Large intestine (tissue), 12 donors: Measurements from ENCODE around the gene VSIR. TPM values are rescaled to one million over a fixed set of nuclear protein-coding genes. Genes with fewer than 3 reads are reported as not detected.

ENCODE experiments used
- DNase-seq, 2 donors: peaks; one replicate each; pipeline versions ENCODE4 v3.0.0 to v3.0.0-alpha.2; 2013
- H3K27ac ChIP-seq: one replicate; pipeline ENCODE4 v1.5.1; 2013; ENCODE audit warnings: low read length
- H3K27me3 ChIP-seq: 2 replicates; pipeline ENCODE4 v1.6.1; 2013; ENCODE audit warnings: low read length; ENCODE audit not compliant: control insufficient read depth, insufficient read depth
- H3K36me3 ChIP-seq: 2 replicates; pipeline ENCODE4 v1.6.1; 2013; ENCODE audit warnings: low read length; ENCODE audit not compliant: control insufficient read depth, insufficient read depth
- H3K4me1 ChIP-seq: one replicate; pipeline ENCODE4 v1.6.1; 2013; ENCODE audit warnings: low read length; ENCODE audit not compliant: control insufficient read depth, insufficient read depth
- H3K4me3 ChIP-seq: one replicate; pipeline ENCODE4 v1.5.1; 2013; ENCODE audit warnings: low read length
- H3K9me3 ChIP-seq: one replicate; pipeline ENCODE4 v1.6.1; 2013; ENCODE audit warnings: mild to moderate bottlenecking, low read depth, low read length, moderate library complexity; ENCODE audit not compliant: control insufficient read depth
- WGBS: methylation state at CpG from one replicate; pipeline ENCODE4 v1.1.5; 2013; ENCODE audit warnings: low lambda C conversion rate; ENCODE audit not compliant: insufficient coverage; 5-methylcytosine and 5-hydroxymethylcytosine counted together
- long read RNA-seq, 11 donors: transcript quantifications; one replicate each; lab custom pipeline, GENCODE V29; 2026
- polyA plus RNA-seq: library from polyadenylated mRNA; unstranded; fragments of 120-200 nt; gene quantifications from one replicate; pipeline ENCODE4 v1.2.1, GENCODE V29; 2013

Gene VSIR
- polyA plus RNA-seq = 47.9 TPM
- long read RNA-seq, donor 1, full-length matches to known transcripts = 10 of 10 reads
- long read RNA-seq, donor 1, partial matches to known transcripts = 0 of 10 reads
- long read RNA-seq, donor 1, other reads (novel, unspliced or antisense) = 0 of 10 reads
- long read RNA-seq, donor 2, full-length matches to known transcripts = 9 of 9 reads
- long read RNA-seq, donor 2, partial matches to known transcripts = 0 of 9 reads
- long read RNA-seq, donor 2, other reads (novel, unspliced or antisense) = 0 of 9 reads
- long read RNA-seq, donor 3 = 0 reads
- long read RNA-seq, donor 4 = 0 reads
- long read RNA-seq, donor 5, full-length matches to known transcripts = 7 of 7 reads
- long read RNA-seq, donor 5, partial matches to known transcripts = 0 of 7 reads
- long read RNA-seq, donor 5, other reads (novel, unspliced or antisense) = 0 of 7 reads
- long read RNA-seq, donor 6, full-length matches to known transcripts = 17 of 31 reads
- long read RNA-seq, donor 6, partial matches to known transcripts = 14 of 31 reads
- long read RNA-seq, donor 6, other reads (novel, unspliced or antisense) = 0 of 31 reads
- long read RNA-seq, donor 7, full-length matches to known transcripts = 7 of 7 reads
- long read RNA-seq, donor 7, partial matches to known transcripts = 0 of 7 reads
- long read RNA-seq, donor 7, other reads (novel, unspliced or antisense) = 0 of 7 reads
- long read RNA-seq, donor 8, full-length matches to known transcripts = 23 of 23 reads
- long read RNA-seq, donor 8, partial matches to known transcripts = 0 of 23 reads
- long read RNA-seq, donor 8, other reads (novel, unspliced or antisense) = 0 of 23 reads
- long read RNA-seq, donor 9, full-length matches to known transcripts = 7 of 7 reads
- long read RNA-seq, donor 9, partial matches to known transcripts = 0 of 7 reads
- long read RNA-seq, donor 9, other reads (novel, unspliced or antisense) = 0 of 7 reads
- long read RNA-seq, donor 10, full-length matches to known transcripts = 10 of 10 reads
- long read RNA-seq, donor 10, partial matches to known transcripts = 0 of 10 reads
- long read RNA-seq, donor 10, other reads (novel, unspliced or antisense) = 0 of 10 reads
- long read RNA-seq, donor 11, full-length matches to known transcripts = 9 of 9 reads
- long read RNA-seq, donor 11, partial matches to known transcripts = 0 of 9 reads
- long read RNA-seq, donor 11, other reads (novel, unspliced or antisense) = 0 of 9 reads

GRCh38 chr10:71773221-71773971, at the start of gene VSIR:
Gene VSIR (minus strand): TSS chr10:71773520. CDS start chr10:71773439, 81 bp downstream.
- Histone ChIP-seq H3K9me3 (no peaks in the 10 kb centered on the region), H3K27me3 (no peaks in the 10 kb centered on the region), H3K4me3 (peak within 1 kb of the TSS; percentile 80), H3K27ac (peak within 1 kb of the TSS; percentile 58), H3K4me1 (peaks cover 50% of the 10 kb centered on the region), H3K36me3 (no peaks in the 10 kb centered on the region)
- no CpG with 5 or more reads among the region's 55 CpGs for WGBS
- peak; percentile 85 to 91 for DNase-seq

DNA sequence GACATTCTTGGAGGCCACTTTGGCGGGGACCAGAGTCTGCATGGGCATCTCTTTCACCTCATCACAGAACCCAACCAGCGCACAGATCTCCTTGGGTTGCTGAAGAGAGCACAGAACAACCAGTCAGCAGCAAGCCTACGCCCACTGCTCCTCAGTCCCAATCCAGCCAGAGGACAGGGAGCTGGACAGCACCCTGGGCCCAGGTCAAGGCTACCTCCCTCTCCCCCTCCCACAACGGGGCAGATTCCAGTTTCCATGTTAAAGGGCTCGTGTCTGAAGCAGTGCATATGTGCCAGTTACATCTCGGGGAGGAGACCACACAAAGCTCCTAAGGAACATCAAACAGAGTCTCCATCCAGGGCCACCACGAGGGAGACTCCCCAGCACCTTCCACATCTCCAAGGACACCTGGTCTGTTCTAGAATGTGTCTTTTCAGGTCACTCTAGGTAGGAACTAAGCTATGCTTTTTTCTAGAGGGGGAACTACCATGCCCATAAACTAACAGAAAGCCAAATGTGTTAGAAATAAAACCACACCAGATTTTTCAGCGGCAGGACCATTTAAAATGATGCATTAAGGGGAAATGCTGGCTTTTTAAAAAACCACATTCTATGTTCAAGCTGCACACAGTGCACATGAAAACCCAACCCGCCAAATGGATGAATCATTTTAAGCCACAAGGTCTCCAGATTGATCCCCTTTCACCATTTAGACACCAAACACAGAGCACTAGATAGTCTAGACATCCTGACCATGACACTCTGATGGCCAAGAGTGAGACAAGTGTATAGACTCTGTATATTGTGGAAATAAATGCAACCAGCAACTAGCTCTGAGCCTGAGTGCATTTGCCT, 48.8 kb upstream of the VSIR start:
- Histone ChIP-seq H3K36me3 (peaks cover 97% of the 10 kb centered on the region), H3K4me1 (no peaks in the 10 kb centered on the region)
- no CpG with 5 or more reads among the region's 9 CpGs for WGBS

DNA sequence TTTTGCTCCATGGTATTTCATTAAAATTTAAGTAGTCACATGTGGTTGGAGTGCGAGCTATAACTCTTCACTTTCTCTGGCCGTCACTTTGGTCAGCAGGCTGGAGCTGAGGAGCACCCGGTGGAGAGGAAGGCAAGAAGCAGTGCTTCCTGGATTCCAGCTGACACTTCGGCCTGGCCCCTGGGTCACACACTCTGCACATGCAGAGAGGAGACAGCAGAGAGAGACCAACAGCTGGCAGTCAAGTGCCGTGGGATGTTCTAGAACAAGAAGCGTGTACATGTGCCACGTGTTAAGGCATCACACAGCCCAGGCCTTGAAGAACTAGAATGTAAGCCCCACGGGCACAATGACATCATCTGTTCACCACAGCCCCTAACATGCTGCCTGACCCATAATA, 47.6 kb upstream of the VSIR start:
- H3K27me3 ChIP-seq = no peaks in the 10 kb centered on the region
- no peak overlapping the region for H3K4me3 ChIP-seq
- no peak overlapping the region for H3K27ac ChIP-seq
- H3K36me3 ChIP-seq = peaks cover 98% of the 10 kb centered on the region
- 100% methylated on average over 1 of the region's 8 CpGs for WGBS
- H3K4me1 ChIP-seq = no peaks in the 10 kb centered on the region
- no peaks in the 10 kb centered on the region for H3K9me3 ChIP-seq
- DNase-seq = no peak

More for the DNA sequence above, 48.8 kb upstream of the VSIR start:
- Histone ChIP-seq H3K9me3 (no peaks in the 10 kb centered on the region), H3K27ac (no peak overlapping the region), H3K4me3 (no peak overlapping the region), H3K27me3 (no peaks in the 10 kb centered on the region)
- no peak for DNase-seq

GRCh38 chr10:71819985-71820384, 46.7 kb upstream of the VSIR start:
- no CpG with 5 or more reads among the region's 6 CpGs for WGBS
- H3K9me3 ChIP-seq = no peaks in the 10 kb centered on the region
- DNase-seq = no peak
- peaks cover 96% of the 10 kb centered on the region for H3K36me3 ChIP-seq
- H3K4me1 ChIP-seq = no peaks in the 10 kb centered on the region
- H3K27ac ChIP-seq = no peak overlapping the region
- no peaks in the 10 kb centered on the region for H3K27me3 ChIP-seq
- H3K4me3 ChIP-seq = no peak overlapping the region

GRCh38 chr10:71819441-71819861, 46.1 kb upstream of the VSIR start:
- H3K9me3 ChIP-seq = no peaks in the 10 kb centered on the region
- no CpG with 5 or more reads among the region's 18 CpGs for WGBS
- H3K36me3 ChIP-seq = peaks cover 95% of the 10 kb centered on the region
- H3K27ac ChIP-seq = no peak overlapping the region
- no peak for DNase-seq
- no peaks in the 10 kb centered on the region for H3K27me3 ChIP-seq
- no peaks in the 10 kb centered on the region for H3K4me1 ChIP-seq
- H3K4me3 ChIP-seq = no peak overlapping the region

DNA sequence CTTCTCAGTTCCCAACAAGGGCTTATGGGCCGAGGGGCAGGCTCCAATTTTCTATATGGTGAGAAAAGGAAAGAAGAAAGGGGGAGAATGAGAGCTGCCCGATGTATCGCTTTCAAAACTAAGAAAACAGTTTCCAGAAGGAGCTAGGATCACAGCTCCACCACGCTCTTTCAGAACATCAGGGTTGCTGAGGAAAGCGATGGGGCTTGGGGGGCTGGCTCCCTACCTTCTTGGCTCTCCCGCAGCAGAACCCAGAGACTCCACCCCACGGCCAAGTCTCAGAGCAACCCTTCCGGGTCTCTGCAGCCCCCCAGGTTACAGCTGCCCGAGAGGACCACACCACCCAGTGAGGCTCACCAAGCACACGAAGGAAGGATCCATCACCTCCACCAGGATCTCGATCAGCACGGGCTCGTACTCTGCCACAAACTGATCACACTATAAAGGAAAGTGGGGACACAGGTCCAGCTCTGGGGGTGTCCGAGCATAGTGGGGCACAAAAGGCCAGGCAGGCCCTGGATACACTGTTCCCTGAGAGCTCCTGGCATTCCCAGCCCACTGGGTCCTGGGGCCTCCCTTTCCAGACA, 45.4 kb upstream of the VSIR start:
- WGBS = no CpG with 5 or more reads among the region's 14 CpGs

DNA sequence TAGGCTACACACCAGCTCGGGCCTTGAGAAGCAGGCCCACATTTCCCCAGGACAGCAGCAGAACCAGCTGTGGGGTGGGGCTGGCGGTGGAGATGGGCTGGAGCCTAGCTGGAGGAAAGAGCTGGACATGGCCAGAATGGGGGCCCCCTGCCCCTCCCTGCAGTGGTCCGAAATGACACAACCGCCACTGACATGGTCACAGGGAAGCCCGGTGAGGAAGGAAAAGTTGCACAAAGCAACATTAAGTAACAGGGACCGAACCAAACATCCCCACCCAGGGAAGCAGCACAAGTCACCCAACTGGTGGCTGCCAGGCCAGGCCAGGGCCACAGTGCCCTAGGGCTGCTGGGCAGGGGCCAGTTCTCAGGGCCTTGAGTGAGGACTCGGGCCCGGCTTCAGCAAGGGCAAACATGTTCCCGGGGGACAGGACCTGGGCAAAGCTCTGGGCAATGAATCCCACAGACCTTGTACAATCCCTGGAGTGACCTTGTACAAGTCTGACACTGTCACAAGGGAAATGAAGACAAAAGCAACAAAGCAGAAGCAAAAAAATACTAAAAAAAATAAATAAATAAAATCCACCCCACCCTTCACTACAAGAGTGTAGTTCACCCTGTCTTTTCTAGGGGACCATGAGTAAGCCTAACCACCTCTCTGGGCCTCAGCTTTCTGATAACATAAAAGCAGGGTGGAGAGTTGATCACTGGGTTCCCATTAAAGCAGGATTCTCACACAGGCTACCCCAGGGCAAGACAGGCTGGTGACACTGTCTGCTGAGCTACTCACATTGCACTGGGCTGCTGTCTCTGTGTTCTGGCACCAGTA, 44.7 kb upstream of the VSIR start:
- WGBS = no CpG with 5 or more reads among the region's 9 CpGs
- no peak overlapping the region for H3K4me3 ChIP-seq
- peaks cover 81% of the 10 kb centered on the region for H3K36me3 ChIP-seq
- DNase-seq = no peak
- H3K27me3 ChIP-seq = no peaks in the 10 kb centered on the region
- no peaks in the 10 kb centered on the region for H3K4me1 ChIP-seq
- H3K9me3 ChIP-seq = no peaks in the 10 kb centered on the region
- no peak overlapping the region for H3K27ac ChIP-seq

More for the DNA sequence above, 45.4 kb upstream of the VSIR start:
- no peak overlapping the region for H3K4me3 ChIP-seq
- H3K27me3 ChIP-seq = no peaks in the 10 kb centered on the region
- H3K9me3 ChIP-seq = no peaks in the 10 kb centered on the region
- no peak overlapping the region for H3K27ac ChIP-seq
- no peak for DNase-seq
- no peaks in the 10 kb centered on the region for H3K4me1 ChIP-seq
- peaks cover 88% of the 10 kb centered on the region for H3K36me3 ChIP-seq

DNA sequence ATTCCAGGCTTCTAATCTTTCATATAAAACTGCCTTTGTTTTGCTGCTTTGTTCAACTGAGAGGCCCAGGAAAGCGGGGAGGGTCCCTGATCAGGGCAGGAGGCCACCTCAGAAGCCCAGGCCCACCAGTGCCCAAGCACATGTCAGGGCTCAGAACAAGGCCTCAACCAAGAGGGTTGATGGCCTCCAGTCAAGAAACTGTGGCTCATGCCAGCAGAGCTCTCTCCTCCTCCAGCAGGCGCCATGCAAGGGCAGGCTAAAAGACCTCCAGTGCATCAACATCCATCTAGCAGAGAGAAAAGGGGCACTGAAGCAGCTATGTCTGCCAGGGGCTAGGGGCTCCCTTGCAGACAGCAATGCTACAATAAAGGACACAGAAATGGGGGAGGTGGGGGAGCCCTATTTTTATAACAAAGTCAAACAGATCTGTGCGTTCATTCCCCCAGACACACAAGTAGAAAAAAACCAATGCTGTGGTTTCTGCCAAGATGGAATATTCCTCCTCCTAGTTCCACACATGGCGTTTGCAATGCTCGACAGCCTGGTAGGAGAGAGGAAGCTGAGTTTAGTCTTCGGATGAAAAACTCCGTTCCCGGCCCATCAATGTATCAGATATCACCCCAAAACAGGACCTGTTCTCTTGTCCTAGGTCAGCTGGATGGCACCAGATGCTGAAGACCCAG, 43.8 kb upstream of the VSIR start:
- DNase-seq = no peak
- Histone ChIP-seq H3K36me3 (peaks cover 72% of the 10 kb centered on the region), H3K4me1 (no peaks in the 10 kb centered on the region), H3K27me3 (no peaks in the 10 kb centered on the region), H3K4me3 (no peak overlapping the region), H3K9me3 (no peaks in the 10 kb centered on the region), H3K27ac (no peak overlapping the region)
- no CpG with 5 or more reads among the region's 8 CpGs for WGBS
